Neural cell (in vitro differentiated cells): ENCODE measurements around the gene IGSF1. TPM values are rescaled to one million over a fixed set of nuclear protein-coding genes. Genes with fewer than 3 reads are reported as not detected.

Experiments used
- H2AFZ ChIP-seq: fragments of 200-600, 300-800 bp; sonication (generic), shearing (Covaris generic); 2 replicates; pipeline ENCODE4 v1.6.0; 2014; ENCODE audit warnings: low read depth, mild to moderate bottlenecking, antibody characterized with exemption, low read length, moderate library complexity
- H3F3A ChIP-seq: fragments of 200-600 bp; shearing (Covaris generic); 2 replicates; pipeline ENCODE4 v1.6.1; 2016; ENCODE audit warnings: mild to moderate bottlenecking, moderate library complexity, mixed read lengths, antibody characterized with exemption, low read length; ENCODE audit not compliant: insufficient read depth, poor library complexity, severe bottlenecking
- H3K27ac ChIP-seq: fragments of 200-600, 300-800 bp; sonication (generic), shearing (Covaris generic); 2 replicates; pipeline ENCODE4 v1.5.1; 2014; ENCODE audit warnings: mild to moderate bottlenecking, low read length, moderate library complexity
- H3K27me3 ChIP-seq: fragments of 300-800, 200-600 bp; sonication (generic), shearing (Covaris generic); 2 replicates; pipeline ENCODE4 v1.6.0; 2014; ENCODE audit warnings: mild to moderate bottlenecking, low read depth, low read length, moderate library complexity; ENCODE audit not compliant: insufficient read depth
- H3K36me3 ChIP-seq: fragments of 300-800, 200-600 bp; sonication (generic), shearing (Covaris generic); 2 replicates; pipeline ENCODE4 v1.5.1; 2014; ENCODE audit warnings: mild to moderate bottlenecking, antibody characterized with exemption, low read length, moderate library complexity; ENCODE audit not compliant: insufficient read depth
- H3K4me2 ChIP-seq: fragments of 300-800, 200-600 bp; sonication (generic), shearing (Covaris generic); 2 replicates; pipeline ENCODE4 v1.6.0; 2014; ENCODE audit warnings: mild to moderate bottlenecking, low read length
- H3K4me3 ChIP-seq: fragments of 300-800, 200-600 bp; sonication (generic), shearing (Covaris generic); 2 replicates; pipeline ENCODE4 v1.5.1; 2014; ENCODE audit warnings: mild to moderate bottlenecking, low read length, moderate library complexity
- H3K79me2 ChIP-seq: fragments of 200-600 bp; shearing (Covaris generic); replicated peaks from 2 replicates; pipeline ENCODE4 v1.6.0; 2014; ENCODE audit warnings: mild to moderate bottlenecking, low read length, moderate library complexity; ENCODE audit not compliant: insufficient read depth
- H3K9ac ChIP-seq: fragments of 300-800, 200-600 bp; sonication (generic), shearing (Covaris generic); 2 replicates; pipeline ENCODE4 v1.6.1; 2016; ENCODE audit warnings: mild to moderate bottlenecking, low read length, mixed read lengths
- H3K9me2 ChIP-seq: fragments of 200-600 bp; shearing (Covaris generic); 2 replicates; pipeline ENCODE4 v1.6.1; 2016; ENCODE audit warnings: mild to moderate bottlenecking, low read length, mixed read lengths; ENCODE audit not compliant: insufficient read depth
- H3K9me3 ChIP-seq: fragments of 200-600, 300-800 bp; sonication (generic), shearing (Covaris generic); 2 replicates; pipeline ENCODE4 v1.6.1; 2016; ENCODE audit warnings: mild to moderate bottlenecking, mixed run types, low read length, moderate library complexity, mixed read lengths
- H4K20me1 ChIP-seq: fragments of 200-600 bp; shearing (Covaris generic); 2 replicates; pipeline ENCODE4 v1.6.1; 2016; ENCODE audit warnings: mild to moderate bottlenecking, mixed run types; ENCODE audit not compliant: insufficient read depth
- CTCF ChIP-seq: fragments of 450-650 bp; IDR thresholded peaks from 2 replicates; pipeline ENCODE4 v1.5.1; 2014; ENCODE audit warnings: antibody characterized with exemption, mild to moderate bottlenecking, moderate library complexity; ENCODE audit not compliant: poor library complexity, severe bottlenecking
- EP300 ChIP-seq: fragments of 450-650 bp; conservative IDR thresholded peaks from 2 replicates; pipeline ENCODE4 v1.6.1; 2014; ENCODE audit warnings: antibody characterized with exemption, mild to moderate bottlenecking, moderate library complexity; ENCODE audit not compliant: poor library complexity, severe bottlenecking
- EZH2 ChIP-seq: fragments of 200-600, 300-800 bp; shearing (Covaris generic), sonication (generic); IDR thresholded peaks from 2 replicates; pipeline ENCODE4 v1.6.1; 2014; ENCODE audit warnings: antibody characterized with exemption, low read length, borderline replicate concordance, mild to moderate bottlenecking; ENCODE audit not compliant: insufficient read depth, poor library complexity, severe bottlenecking
- MXI1 ChIP-seq: fragments of 450-650 bp; conservative IDR thresholded peaks from 2 replicates; pipeline ENCODE4 v1.6.1; 2014; ENCODE audit warnings: antibody characterized with exemption, mild to moderate bottlenecking; ENCODE audit not compliant: poor library complexity, severe bottlenecking
- POLR2AphosphoS5 ChIP-seq: IDR thresholded peaks from 2 replicates; pipeline ENCODE4 v1.6.1; 2012
- RAD21 ChIP-seq: fragments of 450-650 bp; conservative IDR thresholded peaks from 2 replicates; pipeline ENCODE4 v1.6.1; 2014; ENCODE audit warnings: antibody characterized with exemption, mild to moderate bottlenecking, moderate library complexity
- REST ChIP-seq: IDR thresholded peaks from 2 replicates; pipeline ENCODE4 v1.6.1; 2012; ENCODE audit warnings: borderline replicate concordance
- SMC3 ChIP-seq: fragments of 450-650 bp; conservative IDR thresholded peaks from 2 replicates; pipeline ENCODE4 v1.6.1; 2014; ENCODE audit warnings: antibody characterized with exemption, mild to moderate bottlenecking, moderate library complexity; ENCODE audit not compliant: poor library complexity
- TAF1 ChIP-seq: IDR thresholded peaks from 2 replicates; pipeline ENCODE4 v1.6.1; 2012; ENCODE audit warnings: low read depth
- polyA plus RNA-seq: library from polyadenylated mRNA; depleted of rRNA; stranded (reverse); fragments of >200 nt; gene quantifications from 2 replicates; pipeline ENCODE4 v1.2.3, GENCODE V29; 2014

IGSF1 gene
- polyA plus RNA-seq, 1 donor from 2014 or later: 2.6 TPM

GRCh38 chrX:131317326-131317725 lies 28.2 kb upstream of the IGSF1 start:
- H3K9ac ChIP-seq: no peak overlapping the region
- no peaks in the 10 kb centered on the region for H3F3A ChIP-seq
- no peaks in the 10 kb centered on the region for H3K9me2 ChIP-seq
- H4K20me1 ChIP-seq: no peaks in the 10 kb centered on the region
- H3K9me3 ChIP-seq: no peaks in the 10 kb centered on the region
- H2AFZ ChIP-seq: no peak overlapping the region
- no peak for TF ChIP-seq SMC3
- TF ChIP-seq EP300: no peak
- TF ChIP-seq MXI1: no peak
- TF ChIP-seq CTCF: no peak
- no peak for TF ChIP-seq RAD21
- no peak for TF ChIP-seq EZH2
- TF ChIP-seq REST: no peak
- TF ChIP-seq POLR2AphosphoS5: no peak
- TF ChIP-seq TAF1: no peak
- no peak overlapping the region for H3K27ac ChIP-seq
- H3K27me3 ChIP-seq: no peaks in the 10 kb centered on the region
- no peaks in the 10 kb centered on the region for H3K36me3 ChIP-seq
- no peak overlapping the region for H3K4me2 ChIP-seq
- H3K79me2 ChIP-seq: no peaks in the 10 kb centered on the region
- no peak overlapping the region for H3K4me3 ChIP-seq

DNA sequence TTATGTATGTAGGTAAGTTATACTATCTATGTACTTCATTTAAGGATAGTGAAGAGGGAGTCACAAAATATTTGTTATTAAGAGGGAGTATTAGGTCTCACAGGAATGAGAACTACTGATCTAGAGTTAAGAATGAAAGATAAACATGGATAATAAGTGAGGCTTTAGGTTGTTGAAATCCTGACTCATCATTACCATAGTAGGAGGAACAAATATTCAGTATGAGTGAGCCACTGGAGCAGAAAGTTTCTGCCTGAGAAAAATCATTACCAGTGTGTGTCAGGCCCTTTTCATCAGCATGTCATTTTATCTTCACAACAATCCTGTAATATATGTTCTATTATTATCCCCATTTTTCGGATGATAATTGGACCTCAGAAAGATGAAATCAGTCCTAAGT lies 27.2 kb upstream of the IGSF1 start:
- H3K9ac ChIP-seq: no peak overlapping the region
- H3K36me3 ChIP-seq: no peaks in the 10 kb centered on the region
- TF ChIP-seq POLR2AphosphoS5 (no peak), MXI1 (no peak), SMC3 (no peak), TAF1 (no peak), REST (no peak), RAD21 (no peak), CTCF (no peak)

More for the DNA sequence above, 27.2 kb upstream of the IGSF1 start:
- H3K27me3 ChIP-seq: no peaks in the 10 kb centered on the region
- H3K79me2 ChIP-seq: no peaks in the 10 kb centered on the region
- H3F3A ChIP-seq: no peaks in the 10 kb centered on the region
- H3K9me3 ChIP-seq: no peaks in the 10 kb centered on the region
- no peak overlapping the region for H3K27ac ChIP-seq
- H2AFZ ChIP-seq: no peak overlapping the region
- no peak overlapping the region for H3K4me3 ChIP-seq
- H3K4me2 ChIP-seq: no peak overlapping the region
- no peaks in the 10 kb centered on the region for H4K20me1 ChIP-seq
- no peaks in the 10 kb centered on the region for H3K9me2 ChIP-seq
